ENCODE measurements around the gene G6PD.

Gene G6PD

GRCh38 chrX:154486052-154486395 is 60.6 kb downstream of the G6PD start:
- no peak for DNase-seq

GRCh38 chrX:154485150-154486051 is 61.2 kb downstream of the G6PD start:
- no peak for DNase-seq

GRCh38 chrX:154484255-154485149 is 62.1 kb downstream of the G6PD start:
- DNase-seq: no peak

- DNase-seq: no peak
These were observed 63.3 kb downstream of the G6PD start for GRCh38 chrX:154483325-154483724.

GRCh38 chrX:154482786-154483185 is 63.9 kb downstream of the G6PD start:
- DNase-seq: no peak

GRCh38 chrX:154481911-154482601 is 64.6 kb downstream of the G6PD start:
- DNase-seq: no peak
